Activated CD4-positive, alpha-beta T cell treated with anti-CD3 and anti-CD28 coated beads for 1 hour (primary cell): ENCODE data around the gene LARP1.

ENCODE experiments used
- DNase-seq: peaks from one replicate; pipeline ENCODE4 v3.0.0-alpha.2; 2020

LARP1 gene

DNA sequence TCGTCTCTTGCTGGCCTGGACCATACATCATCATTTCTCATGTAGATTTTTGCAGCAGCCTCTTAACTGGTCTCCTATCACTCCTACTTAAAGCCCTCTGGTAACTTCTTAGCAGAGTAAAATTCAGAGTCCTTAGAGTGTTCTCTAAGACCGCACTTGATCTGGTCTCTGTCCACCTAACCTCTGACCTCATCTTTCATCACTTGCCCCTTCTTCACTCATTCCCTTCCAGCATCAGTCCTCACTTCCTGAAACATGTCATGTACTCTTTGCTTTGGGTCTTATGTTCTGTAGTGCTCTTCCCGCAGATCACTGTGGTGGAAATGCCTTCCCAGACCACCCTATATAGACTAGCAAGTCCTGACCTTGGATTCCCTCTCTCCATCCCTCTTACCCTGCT lies 9.8 kb downstream of the LARP1 start:
- DNase-seq, result no peak

DNA sequence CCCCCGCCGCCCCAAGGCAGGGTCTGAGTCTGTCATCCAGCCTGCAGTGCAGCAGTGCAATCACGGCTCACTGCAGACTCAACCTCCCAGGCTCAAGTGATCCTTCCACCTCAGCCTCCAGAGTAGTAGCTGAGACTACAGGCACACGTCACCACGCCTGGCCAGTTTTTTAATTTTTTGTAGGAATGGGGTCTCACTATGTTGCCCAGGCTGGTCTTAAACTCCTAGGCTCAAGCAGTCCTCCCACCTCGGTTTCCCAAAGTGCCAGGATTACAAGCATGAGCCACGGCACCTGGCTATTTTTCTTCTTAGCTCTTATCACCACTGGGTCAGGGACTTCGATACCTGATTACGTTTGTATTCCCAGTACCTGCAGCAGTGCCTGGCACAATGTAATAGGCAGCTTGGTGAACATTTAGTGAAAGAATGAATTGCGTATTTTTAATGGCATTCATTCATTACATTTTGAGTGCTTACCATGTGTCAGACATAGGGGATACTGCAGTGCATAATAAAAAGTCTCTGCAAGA lies 10.3 kb downstream of the LARP1 start:
- DNase-seq, result no peak

DNA sequence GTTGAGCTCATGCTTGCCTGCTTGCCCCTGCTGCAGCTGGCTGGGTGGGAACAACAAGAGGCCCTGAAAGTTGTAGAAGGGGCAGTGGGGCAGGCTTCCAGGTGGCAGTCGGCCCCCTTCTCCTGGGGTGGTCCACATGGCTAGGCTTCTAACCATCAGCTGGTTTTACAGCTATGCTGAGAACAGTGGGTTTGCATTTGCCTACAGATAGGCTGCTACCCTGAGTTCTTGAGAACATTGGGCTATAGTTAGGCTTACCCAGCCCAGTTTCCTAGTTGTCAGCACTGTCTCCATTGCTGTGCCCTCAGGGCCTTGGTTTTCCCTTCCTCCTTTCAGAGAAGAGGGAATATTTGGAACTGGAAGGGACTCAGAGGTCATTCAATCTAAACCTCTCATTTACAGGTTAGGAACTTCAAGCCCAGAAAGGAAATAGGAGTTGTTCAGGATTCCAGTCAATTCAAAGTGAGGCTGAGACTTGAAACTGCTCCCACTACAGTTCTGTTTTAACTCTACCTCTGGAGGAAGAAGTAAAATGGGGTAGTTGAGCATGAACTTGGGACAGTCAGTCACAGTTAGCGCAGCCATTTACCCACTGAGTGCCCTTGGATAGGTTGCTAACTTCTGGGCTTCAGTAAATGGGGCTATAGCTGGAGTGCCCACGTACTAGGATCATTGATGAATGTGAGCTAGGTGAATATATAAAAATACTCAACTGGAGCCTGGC lies 11.5 kb downstream of the LARP1 start:
- no peak for DNase-seq

DNA sequence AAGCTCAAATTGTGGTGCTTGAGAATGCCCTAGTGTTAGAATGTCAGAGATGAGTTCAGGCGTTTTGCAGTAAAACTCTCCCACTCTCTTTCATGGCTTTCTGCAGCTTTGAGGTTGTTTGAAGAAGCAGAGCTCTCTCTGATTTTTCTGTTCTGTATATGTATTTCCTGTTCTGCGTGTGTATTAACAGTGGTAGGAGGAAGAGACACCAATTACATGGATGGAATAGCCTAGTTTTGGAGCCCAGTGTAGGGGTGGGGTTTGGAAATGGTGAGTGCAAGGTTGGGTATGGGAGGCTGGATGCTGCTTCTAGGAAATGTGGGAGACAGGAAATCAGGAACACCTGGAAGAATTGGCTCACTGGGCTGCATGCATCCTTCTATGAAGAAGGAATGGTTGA lies 12.4 kb downstream of the LARP1 start:
- DNase-seq, result no peak

DNA sequence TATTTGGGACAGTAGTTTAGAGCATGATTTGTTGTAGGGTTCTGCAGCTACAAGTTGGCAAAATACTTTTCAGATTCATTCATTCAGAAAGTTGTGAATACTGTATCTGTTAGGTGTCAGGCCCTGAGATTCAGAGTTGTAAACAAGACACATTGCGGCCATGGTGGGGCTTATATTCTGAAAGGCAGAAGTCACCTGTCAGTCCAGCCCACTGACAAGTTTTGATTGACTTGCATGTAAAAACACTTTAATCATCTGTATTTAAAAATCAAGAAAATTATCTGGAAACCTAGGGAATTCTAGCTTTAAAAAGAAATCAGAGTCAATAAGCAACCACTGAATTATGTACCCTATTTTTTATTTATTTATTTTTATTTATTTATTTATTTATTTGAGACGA lies 13.0 kb downstream of the LARP1 start:
- no peak for DNase-seq

DNA sequence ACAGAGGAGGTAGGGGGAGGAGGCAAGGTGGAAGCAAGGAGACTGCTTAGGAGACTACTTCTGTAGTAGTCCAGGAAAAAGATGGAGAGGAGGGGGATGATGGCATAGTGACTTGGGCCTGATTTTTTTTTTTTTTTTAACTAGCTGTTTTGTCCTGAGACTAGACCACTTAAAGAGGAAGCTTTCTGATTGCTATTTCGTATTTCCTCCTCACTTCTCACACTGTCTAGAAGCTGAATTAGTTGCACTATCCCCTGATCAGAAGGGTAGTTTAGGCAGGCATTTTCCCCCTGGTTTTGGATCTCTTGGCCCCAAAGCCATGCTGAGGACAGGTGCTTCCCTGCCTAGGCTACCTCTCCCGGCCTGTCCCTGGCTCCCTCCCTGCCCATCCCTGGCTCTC lies 14.9 kb downstream of the LARP1 start:
- DNase-seq, result no peak

DNA sequence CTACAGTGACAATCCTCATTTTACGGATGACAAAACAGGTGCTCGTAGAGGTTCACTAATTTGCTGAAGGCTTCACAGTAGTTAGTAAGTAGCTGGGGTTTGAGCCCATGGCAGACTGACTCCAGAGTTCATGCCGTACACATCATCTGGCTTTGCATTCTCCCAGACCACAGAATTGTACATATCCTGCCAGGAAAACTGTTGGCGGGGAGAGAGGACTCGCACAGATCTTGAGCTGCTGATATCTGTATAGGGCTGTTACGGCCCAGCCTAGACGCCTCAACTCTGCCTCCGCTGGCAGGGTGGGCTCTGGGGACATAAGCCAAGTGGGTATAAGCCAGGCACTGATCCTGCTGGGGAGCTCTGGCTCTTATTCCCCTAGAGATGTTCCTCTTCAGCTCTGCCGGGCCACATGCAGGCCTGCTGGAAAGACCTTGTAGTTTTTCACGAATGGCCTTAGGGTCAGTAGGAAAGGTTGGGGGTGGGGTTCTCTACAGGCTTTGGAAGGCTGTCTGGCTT lies 16.3 kb downstream of the LARP1 start:
- DNase-seq, result no peak

- no peak for DNase-seq
Observed at GRCh38 chr5:154773326-154773725, 18.1 kb downstream of the LARP1 start.

DNA sequence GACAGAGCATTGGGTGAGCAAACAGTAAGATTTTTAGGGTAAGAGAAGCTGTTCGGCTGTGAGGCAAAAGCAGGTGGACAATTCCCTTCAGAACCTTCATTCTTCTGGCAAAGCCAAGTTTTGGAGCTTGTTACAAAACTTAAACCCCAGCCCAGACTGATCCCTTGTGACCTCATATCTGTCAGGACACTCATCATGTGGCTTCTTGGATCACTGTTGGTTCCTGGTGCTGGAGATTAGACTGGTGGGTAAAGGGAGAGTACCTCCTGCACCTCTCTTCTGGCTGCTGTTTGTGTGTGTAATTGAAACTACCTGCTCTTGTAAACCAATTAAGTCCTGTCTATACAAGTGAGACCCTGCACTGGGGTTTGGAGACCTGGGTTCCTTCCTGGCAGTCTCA lies 21.0 kb downstream of the LARP1 start:
- no peak for DNase-seq

DNA sequence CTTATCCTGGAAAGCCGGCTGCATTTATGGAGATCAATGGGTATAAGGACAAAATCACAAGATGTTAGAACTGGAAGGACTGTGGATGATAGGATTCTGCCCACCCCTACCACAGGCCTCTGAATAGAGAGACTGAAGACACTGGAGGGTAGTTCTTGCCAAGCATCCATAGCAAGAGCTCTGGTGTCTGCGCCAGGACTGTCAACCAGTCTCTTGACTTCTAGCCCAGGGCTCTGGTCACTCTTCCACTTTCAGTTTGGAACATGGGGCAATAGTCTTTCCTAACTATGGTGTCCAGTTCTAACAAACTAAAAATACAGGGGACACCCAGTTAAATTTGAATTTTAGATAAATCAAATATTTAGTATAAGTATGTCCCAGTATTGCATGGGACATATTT lies 23.4 kb downstream of the LARP1 start:
- no peak for DNase-seq

DNA sequence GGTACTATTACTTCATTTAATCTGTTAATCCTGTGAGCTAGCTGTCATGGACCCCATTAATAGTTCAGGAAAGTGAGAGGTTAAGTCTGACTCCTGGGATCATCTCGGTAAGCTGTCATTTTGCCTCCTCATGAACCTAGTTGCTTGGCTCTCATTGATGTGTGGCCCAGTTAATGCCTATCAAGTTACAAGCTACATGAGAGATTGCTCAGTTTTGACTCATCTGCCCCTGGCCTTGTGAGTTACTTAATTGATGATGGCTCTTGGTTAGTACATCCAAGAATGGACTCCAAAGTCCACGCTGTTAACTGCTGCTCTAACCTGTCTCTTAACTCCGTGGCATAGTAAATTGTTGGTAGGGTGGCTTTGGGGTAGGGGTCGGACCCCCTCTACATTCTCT lies 23.9 kb downstream of the LARP1 start:
- DNase-seq, result no peak

GRCh38 chr5:154780128-154780527 lies 25.0 kb downstream of the LARP1 start:
- DNase-seq, result no peak

DNA sequence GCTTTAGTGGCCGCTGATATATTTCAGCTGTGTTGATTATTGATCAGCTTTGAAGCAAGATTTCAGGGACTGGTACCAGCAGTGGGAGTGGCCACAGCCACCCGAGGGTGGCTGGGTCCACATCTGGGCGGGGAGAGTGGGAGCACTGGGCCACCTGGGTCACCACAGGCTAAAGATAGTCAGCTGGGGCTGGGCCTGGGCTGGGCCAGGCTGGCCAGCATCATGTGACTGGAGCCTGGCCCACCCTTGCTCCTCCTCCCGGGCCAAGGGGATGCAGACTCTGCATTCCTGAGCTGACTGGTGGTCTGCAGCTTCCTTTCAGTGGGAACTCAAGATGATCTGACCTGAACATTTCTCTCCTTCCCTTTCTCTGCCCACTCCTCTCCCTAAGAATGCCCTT lies 27.1 kb downstream of the LARP1 start:
- no peak for DNase-seq

- no peak for DNase-seq
Observed at GRCh38 chr5:154782812-154783592, 27.8 kb downstream of the LARP1 start.

DNA sequence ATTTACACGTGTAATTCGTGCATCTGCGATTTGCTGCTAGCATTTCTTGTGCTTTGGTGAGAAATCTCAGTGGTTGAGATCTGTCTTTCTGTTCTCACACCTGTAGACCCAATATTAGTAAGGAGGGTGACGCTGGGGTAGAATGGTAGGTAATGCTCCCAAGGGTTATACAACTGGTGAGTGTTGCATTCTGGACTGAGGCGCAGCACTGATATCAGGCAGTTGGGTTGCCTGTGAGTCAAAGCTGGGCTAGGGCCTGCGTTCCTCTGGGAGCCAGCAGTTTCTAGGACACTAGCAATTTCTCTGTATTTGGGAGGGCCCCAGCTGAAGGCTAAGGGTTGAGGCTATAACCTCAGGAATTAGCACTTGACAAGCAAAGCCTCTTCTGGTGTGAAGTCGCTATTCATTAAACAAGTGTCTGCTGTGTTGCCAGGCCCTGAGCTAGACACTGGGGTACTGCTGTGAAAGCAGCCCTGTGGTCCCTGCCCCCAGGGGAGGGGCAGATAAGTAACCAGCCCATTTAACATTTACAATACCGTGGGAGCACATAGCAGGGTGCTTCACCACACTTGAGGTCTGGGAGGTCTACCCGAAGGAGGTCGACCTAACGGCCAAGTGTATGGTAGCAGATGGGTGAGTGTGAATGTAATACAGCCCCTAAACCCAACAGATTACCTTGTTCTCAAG lies 28.7 kb downstream of the LARP1 start:
- DNase-seq, result no peak

- no peak for DNase-seq
Observed at GRCh38 chr5:154784856-154785255, 29.7 kb downstream of the LARP1 start.

DNA sequence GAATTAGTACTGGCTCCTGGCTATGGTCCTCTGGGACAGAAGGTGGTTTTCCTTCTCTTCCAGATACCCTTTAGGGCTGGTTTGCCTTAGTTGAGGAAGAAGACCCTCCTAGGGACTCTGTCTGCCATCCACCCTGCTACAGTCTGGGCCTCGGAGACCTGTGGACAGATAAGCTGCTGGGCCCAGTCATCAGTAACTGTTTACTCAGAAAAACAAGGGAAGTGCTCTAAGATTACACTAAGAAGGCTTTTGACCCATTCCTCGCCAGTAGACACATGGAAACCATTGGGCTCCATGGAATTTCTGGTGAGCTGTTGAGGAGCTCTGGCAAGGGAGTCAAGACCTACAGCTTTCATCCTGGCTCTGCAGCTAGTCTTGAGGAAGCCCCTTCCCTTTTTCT lies 31.2 kb downstream of the LARP1 start:
- no peak for DNase-seq

- no peak for DNase-seq
Observed at GRCh38 chr5:154788212-154788611, 33.0 kb downstream of the LARP1 start.

DNA sequence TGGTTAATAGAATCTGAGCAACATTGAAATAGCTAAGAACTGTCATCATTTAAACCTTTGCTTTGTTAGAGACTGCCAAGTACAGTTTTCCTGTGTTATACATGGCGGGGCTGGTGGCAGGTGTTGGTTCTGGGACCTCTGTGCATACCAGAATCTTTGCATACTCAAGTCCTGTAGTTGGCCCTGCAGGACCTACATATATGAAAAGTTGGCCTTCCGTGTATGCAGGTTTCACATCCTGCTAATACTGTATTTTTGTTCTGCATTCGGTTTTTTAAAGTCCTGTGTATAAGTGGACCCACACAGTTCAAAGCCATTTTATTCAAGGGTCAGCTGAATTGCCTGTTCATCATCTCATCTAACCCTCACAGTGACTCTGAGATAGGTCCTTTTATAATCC lies 36.4 kb downstream of the LARP1 start:
- DNase-seq, result no peak

- DNase-seq, result no peak
Observed at GRCh38 chr5:154793599-154794524, 38.7 kb downstream of the LARP1 start.

- DNase-seq, result no peak
Observed at GRCh38 chr5:154794525-154795234, 39.5 kb downstream of the LARP1 start.

DNA sequence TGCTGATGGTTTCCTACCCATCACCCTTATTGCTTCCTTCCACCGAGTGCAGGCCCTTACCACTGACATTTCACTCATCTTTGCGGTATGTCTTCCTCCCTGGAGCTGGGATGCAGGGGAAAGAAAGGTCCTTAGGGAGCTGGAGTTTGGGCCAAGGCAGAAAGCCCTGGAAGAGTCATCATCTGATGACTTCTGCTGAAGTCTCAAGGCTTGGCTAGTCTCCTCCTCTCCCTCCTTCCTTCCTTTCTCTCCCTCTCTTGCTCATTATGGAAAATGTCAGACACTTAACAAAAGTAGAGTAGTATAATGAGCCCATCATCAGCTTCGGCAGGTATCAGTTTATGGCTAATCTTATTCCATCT lies 40.0 kb downstream of the LARP1 start:
- DNase-seq, result no peak
